LNCAP (cell line): ENCODE data around the gene TRABD.

Experiments used
- CTCF ChIP-seq: fragments of 450-650 bp; IDR thresholded peaks from 2 replicates; pipeline ENCODE4 v1.5.1; 2017; ENCODE audit warnings: mild to moderate bottlenecking

Gene TRABD

GRCh38 chr22:50150161-50151129 is 35.3 kb upstream of the TRABD start:
- no peak for TF ChIP-seq CTCF

DNA sequence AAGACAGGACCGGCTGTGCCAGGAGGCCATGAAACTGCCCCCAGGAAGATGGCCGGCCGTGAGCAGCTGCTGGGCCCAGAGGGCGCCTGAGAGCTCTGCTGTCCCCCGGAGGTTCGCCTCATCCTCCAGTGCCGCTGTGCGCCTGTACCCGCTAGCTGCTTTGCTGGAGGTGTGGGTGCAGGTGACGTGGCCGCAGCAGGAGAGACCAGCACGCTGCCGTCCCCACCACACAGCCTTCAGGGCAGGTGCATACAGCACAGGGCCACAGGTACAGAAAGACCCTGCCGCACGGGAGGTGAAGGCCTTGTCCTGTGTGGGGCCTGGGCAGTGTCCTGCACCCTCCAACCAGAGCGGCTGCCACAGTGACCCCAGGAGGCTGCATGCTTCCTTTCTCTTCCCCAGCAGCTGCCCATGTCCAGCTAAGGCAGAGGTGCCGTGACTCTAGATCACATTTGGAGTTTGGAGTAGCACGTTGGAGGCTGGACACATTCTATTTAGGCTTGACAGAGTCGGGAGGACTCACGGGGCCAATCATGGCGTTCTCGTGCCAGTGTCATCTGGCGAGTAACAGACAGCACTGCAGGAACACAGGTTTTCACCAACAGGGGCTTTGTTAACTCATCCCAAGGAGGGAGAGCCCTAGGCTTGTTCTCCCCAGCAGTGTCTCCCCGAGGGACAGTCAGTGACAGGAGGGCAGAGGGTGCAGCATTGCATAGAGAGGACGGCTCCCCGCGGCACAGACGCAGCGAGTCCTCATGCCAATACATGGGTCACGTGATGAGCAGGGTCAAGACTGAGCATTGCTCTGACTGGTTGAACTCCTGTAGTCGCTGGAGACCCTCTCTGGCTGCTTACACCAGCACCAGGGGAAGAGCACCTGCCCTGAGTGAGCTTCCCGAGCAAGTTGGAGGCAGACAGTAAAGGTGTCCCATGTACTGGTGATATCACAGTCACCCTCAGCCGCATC is 33.9 kb upstream of the TRABD start:
- no peak for TF ChIP-seq CTCF

DNA sequence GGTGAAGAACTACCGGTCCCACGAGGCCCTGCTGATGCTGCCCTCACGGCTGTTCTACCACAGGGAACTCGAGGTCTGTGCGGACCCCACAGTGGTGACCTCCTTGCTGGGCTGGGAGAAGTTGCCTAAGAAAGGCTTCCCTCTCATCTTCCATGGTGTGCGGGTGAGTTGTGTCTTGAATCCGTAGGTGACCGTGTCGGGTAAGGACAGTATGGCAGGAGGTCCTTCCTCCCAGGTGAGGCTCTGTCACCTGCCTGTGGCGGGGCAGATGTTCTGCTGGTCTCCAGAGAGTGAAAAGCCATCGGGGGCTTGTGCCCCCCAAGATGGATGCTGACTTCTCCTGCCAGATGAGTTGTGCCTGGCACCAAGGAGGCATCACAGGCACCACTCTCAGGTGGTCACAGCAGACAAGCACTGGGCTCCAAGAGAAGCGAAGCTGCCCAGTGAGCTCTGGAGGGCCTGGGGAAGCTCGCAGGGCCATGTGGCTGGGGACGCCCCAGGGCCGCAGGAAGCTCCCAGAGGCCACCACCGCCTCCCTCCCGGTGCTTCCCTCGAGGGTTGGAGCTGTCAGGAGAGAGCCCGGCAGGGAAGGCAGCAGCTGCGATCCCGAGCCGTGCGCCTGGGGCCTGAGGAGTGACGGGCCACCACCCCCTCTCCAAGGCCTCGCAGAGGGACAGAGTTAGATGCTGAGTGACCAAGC is 32.5 kb upstream of the TRABD start:
- TF ChIP-seq CTCF, result no peak

- TF ChIP-seq CTCF, result no peak
Observed at GRCh38 chr22:50153756-50154140, 32.0 kb upstream of the TRABD start.

- no peak for TF ChIP-seq CTCF
Observed at GRCh38 chr22:50157709-50158375, 27.9 kb upstream of the TRABD start.

DNA sequence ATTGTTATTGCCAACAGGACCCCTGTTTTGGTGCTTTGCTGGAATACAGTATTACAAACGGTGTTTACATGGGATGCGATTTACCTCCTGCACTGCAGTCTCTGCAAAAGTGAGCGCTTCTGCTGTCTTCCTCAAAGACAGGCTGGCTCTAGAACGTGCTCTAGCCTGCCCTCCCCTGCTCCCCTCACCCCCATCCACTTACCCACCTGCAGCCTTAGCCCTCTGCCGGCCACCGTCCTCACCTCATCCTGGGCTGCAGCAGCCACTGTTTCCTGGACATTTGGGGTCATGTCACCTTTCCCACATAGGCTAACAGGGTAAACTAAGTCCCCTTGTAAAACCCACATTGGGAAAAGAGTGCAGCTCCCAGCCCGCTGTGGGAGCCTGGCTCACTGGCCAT is 24.8 kb upstream of the TRABD start:
- TF ChIP-seq CTCF, result no peak
